Measurements from ENCODE around the gene OPN1LW. TPM values are rescaled to one million over a fixed set of nuclear protein-coding genes. Genes with fewer than 3 reads are reported as not detected.

Gene OPN1LW
- total and polyA plus RNA-seq, 4 donors: not detected

- Histone ChIP-seq H3K9ac (ENCODE audit: insufficient read depth in 1 of 2, low read length in 2 of 2) (no peak overlapping the region), H3K4me1 (ENCODE audit: control insufficient read depth in 5 of 5, insufficient read depth in 5 of 5, low read length in 5 of 5) (peaks cover 0 to 2% (median 0%) of the 10 kb centered on the region in 5 donors), H3K27me3 (ENCODE audit: control insufficient read depth in 3 of 3, insufficient read depth in 3 of 3, low read length in 2 of 3) (peaks cover 0 to 8% (median 5%) of the 10 kb centered on the region in 3 donors), H3K4me3 (no peak overlapping the region), H3K27ac (ENCODE audit: low read depth in 1 of 2, low read length in 1 of 2) (no peak overlapping the region), H3K36me3 (ENCODE audit: control insufficient read depth in 4 of 4, insufficient read depth in 4 of 4, low read length in 4 of 4) (no peaks in the 10 kb centered on the region), H3K9me3 (ENCODE audit: control insufficient read depth in 4 of 4, insufficient read depth in 3 of 4, low read length in 3 of 4) (peaks cover 0 to 9% (median 0%) of the 10 kb centered on the region in 4 donors)
- no peak for TF ChIP-seq CTCF (IDR thresholded peaks at IDR 0.05; ENCODE audit: control extremely low read depth, extremely low read depth)
- DNase-seq: no peak
- ATAC-seq (ENCODE audit: insufficient read depth, low FRiP score): no peak
- WGBS, 2 donors: 58 to 77% methylated on average over 10 of the region's 10 CpGs
These were observed 5.2 kb upstream of the OPN1LW start for GRCh38 chrX:154138857-154139256.

- H3K27ac ChIP-seq (ENCODE audit: low read depth in 1 of 2, low read length in 1 of 2): no peak overlapping the region
- no peak overlapping the region for H3K4me3 ChIP-seq
- H3K9me3 ChIP-seq (ENCODE audit: control insufficient read depth in 4 of 4, insufficient read depth in 3 of 4, low read length in 3 of 4): peaks cover 0 to 9% (median 0%) of the 10 kb centered on the region in 4 donors
- no peak for TF ChIP-seq CTCF (IDR thresholded peaks at IDR 0.05; ENCODE audit: control extremely low read depth, extremely low read depth)
- ATAC-seq (ENCODE audit: insufficient read depth, low FRiP score) (no peak), DNase-seq (no peak)
- peaks cover 0 to 2% (median 0%) of the 10 kb centered on the region in 5 donors for H3K4me1 ChIP-seq (ENCODE audit: control insufficient read depth in 5 of 5, insufficient read depth in 5 of 5, low read length in 5 of 5)
- 89 to 98% methylated on average over 8 to 12 of the region's 12 CpGs for WGBS, 2 donors
- no peak overlapping the region for H3K9ac ChIP-seq (ENCODE audit: insufficient read depth in 1 of 2, low read length in 2 of 2)
- peaks cover 0 to 8% (median 5%) of the 10 kb centered on the region in 3 donors for H3K27me3 ChIP-seq (ENCODE audit: control insufficient read depth in 3 of 3, insufficient read depth in 3 of 3, low read length in 2 of 3)
- no peaks in the 10 kb centered on the region for H3K36me3 ChIP-seq (ENCODE audit: control insufficient read depth in 4 of 4, insufficient read depth in 4 of 4, low read length in 4 of 4)
These were observed 3.8 kb upstream of the OPN1LW start for GRCh38 chrX:154140206-154140605.

- DNase-seq (no peak), ATAC-seq (ENCODE audit: insufficient read depth, low FRiP score) (no peak)
- 81 to 91% methylated on average over 9 to 10 of the region's 10 CpGs for WGBS, 2 donors
- no peak overlapping the region for H3K27ac ChIP-seq (ENCODE audit: low read depth in 1 of 2, low read length in 1 of 2)
- H3K36me3 ChIP-seq (ENCODE audit: control insufficient read depth in 4 of 4, insufficient read depth in 4 of 4, low read length in 4 of 4): no peaks in the 10 kb centered on the region
- peaks cover 0 to 6% (median 2%) of the 10 kb centered on the region in 3 donors for H3K27me3 ChIP-seq (ENCODE audit: control insufficient read depth in 3 of 3, insufficient read depth in 3 of 3, low read length in 2 of 3)
- peaks cover 0 to 9% (median 0%) of the 10 kb centered on the region in 4 donors for H3K9me3 ChIP-seq (ENCODE audit: control insufficient read depth in 4 of 4, insufficient read depth in 3 of 4, low read length in 3 of 4)
- TF ChIP-seq CTCF (IDR thresholded peaks at IDR 0.05; ENCODE audit: control extremely low read depth, extremely low read depth): no peak
- no peak overlapping the region for H3K9ac ChIP-seq (ENCODE audit: insufficient read depth in 1 of 2, low read length in 2 of 2)
- no peak overlapping the region for H3K4me3 ChIP-seq
- no peaks in the 10 kb centered on the region for H3K4me1 ChIP-seq (ENCODE audit: control insufficient read depth in 5 of 5, insufficient read depth in 5 of 5, low read length in 5 of 5)
These were observed 3.3 kb upstream of the OPN1LW start for GRCh38 chrX:154140742-154141141.

DNA sequence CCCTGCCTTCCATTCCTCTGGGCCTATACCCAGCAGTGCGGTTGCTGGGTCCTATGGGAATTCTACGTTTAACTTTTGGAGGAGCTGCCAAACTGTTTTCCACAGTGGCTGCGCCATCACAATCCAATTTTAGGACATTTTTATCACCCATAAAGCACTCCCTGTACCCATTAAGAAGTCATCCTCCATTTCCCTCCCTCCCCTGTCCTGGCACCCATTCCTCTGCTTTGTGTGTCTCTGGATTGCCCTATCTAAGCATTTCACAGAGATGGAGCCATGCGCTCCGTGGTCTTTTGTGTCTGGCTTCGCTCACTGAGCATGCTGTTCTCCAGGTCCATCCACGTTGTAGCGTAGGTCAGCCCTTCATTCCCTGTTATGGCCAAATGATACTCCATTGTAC lies 1.7 kb upstream of the OPN1LW start:
- no peak for ATAC-seq (ENCODE audit: insufficient read depth, low FRiP score)
- H3K27me3 ChIP-seq (ENCODE audit: control insufficient read depth in 3 of 3, insufficient read depth in 3 of 3, low read length in 2 of 3): peaks cover 0 to 5% (median 0%) of the 10 kb centered on the region in 3 donors
- H3K36me3 ChIP-seq (ENCODE audit: control insufficient read depth in 4 of 4, insufficient read depth in 4 of 4, low read length in 4 of 4): no peaks in the 10 kb centered on the region
- H3K4me1 ChIP-seq (ENCODE audit: control insufficient read depth in 5 of 5, insufficient read depth in 5 of 5, low read length in 5 of 5): no peaks in the 10 kb centered on the region
- no peak for TF ChIP-seq CTCF (IDR thresholded peaks at IDR 0.05; ENCODE audit: control extremely low read depth, extremely low read depth)
- H3K9me3 ChIP-seq (ENCODE audit: control insufficient read depth in 4 of 4, insufficient read depth in 3 of 4, low read length in 3 of 4): peaks cover 0 to 5% (median 0%) of the 10 kb centered on the region in 4 donors
- H3K4me3 ChIP-seq: no peak overlapping the region
- H3K9ac ChIP-seq (ENCODE audit: insufficient read depth in 1 of 2, low read length in 2 of 2): no peak overlapping the region
- H3K27ac ChIP-seq (ENCODE audit: low read depth in 1 of 2, low read length in 1 of 2): no peak overlapping the region
- DNase-seq: no peak
- WGBS, 2 donors: 94 to 98% methylated on average over 8 of the region's 8 CpGs

Data from lung (tissue), 12 donors.